Activated B cell treated with CpG ODN at 0.5 μM for 24 hours (primary cell): ENCODE data around the gene SLC38A3. TPM values are rescaled to one million over a fixed set of nuclear protein-coding genes. Genes with fewer than 3 reads are reported as not detected.

Source experiments
- ATAC-seq: fragments of 200-7000 bp; cut with Tn5 transposase; one replicate; pipeline ENCODE4 v1.10.0; 2021; ENCODE audit warnings: low read depth, mild to moderate bottlenecking, moderate library complexity
- CTCF ChIA-PET: fragments of 350-600 bp; sonication (Branson Sonifier 250); formaldehyde crosslinking; loops from one replicate; lab custom pipeline; 2021; ENCODE audit warnings: antibody characterized with exemption; lab: Charles Lee
- POLR2A ChIA-PET: fragments of 350-600 bp; sonication (Branson Sonifier 250); formaldehyde crosslinking; loops from one replicate; lab custom pipeline; 2021; ENCODE audit warnings: antibody characterized with exemption; lab: Charles Lee
- DNase-seq: peaks from one replicate; pipeline ENCODE4 v3.0.0; 2022
- H3K27ac Mint-ChIP-seq: one replicate; pipeline ENCODE4 v1.8.0; 2020; ENCODE audit warnings: mixed read lengths
- H3K27me3 Mint-ChIP-seq: one replicate; pipeline ENCODE4 v1.8.0; 2021; ENCODE audit warnings: mixed read lengths
- H3K36me3 Mint-ChIP-seq: one replicate; pipeline ENCODE4 v1.8.0; 2021; ENCODE audit warnings: low read depth, mixed read lengths
- H3K4me1 Mint-ChIP-seq: one replicate; pipeline ENCODE4 v1.8.0; 2021; ENCODE audit warnings: mixed read lengths
- H3K4me3 Mint-ChIP-seq: one replicate; pipeline ENCODE4 v1.8.0; 2020; ENCODE audit warnings: mild to moderate bottlenecking, mixed read lengths
- H3K9me3 Mint-ChIP-seq: one replicate; pipeline ENCODE4 v1.8.0; 2020; ENCODE audit warnings: mixed read lengths
- CTCF ChIP-seq: fragments of 200-600 bp; IDR thresholded peaks from one replicate; pipeline ENCODE4 v1.8.0; 2022; ENCODE audit warnings: antibody characterized with exemption, mild to moderate bottlenecking
- intact Hi-C: fragments of 100-400 bp; cut with micrococcal nuclease; formaldehyde crosslinking; loops from one replicate; pipeline ENCODE4 v1.15.1; 2024
- total RNA-seq: library from RNA; stranded (reverse); gene quantifications from 2 replicates; pipeline ENCODE4 v1.2.3, GENCODE V29; 2022

The SLC38A3 gene
- total RNA-seq, 1 donor from 2014 or later = not detected

DNA sequence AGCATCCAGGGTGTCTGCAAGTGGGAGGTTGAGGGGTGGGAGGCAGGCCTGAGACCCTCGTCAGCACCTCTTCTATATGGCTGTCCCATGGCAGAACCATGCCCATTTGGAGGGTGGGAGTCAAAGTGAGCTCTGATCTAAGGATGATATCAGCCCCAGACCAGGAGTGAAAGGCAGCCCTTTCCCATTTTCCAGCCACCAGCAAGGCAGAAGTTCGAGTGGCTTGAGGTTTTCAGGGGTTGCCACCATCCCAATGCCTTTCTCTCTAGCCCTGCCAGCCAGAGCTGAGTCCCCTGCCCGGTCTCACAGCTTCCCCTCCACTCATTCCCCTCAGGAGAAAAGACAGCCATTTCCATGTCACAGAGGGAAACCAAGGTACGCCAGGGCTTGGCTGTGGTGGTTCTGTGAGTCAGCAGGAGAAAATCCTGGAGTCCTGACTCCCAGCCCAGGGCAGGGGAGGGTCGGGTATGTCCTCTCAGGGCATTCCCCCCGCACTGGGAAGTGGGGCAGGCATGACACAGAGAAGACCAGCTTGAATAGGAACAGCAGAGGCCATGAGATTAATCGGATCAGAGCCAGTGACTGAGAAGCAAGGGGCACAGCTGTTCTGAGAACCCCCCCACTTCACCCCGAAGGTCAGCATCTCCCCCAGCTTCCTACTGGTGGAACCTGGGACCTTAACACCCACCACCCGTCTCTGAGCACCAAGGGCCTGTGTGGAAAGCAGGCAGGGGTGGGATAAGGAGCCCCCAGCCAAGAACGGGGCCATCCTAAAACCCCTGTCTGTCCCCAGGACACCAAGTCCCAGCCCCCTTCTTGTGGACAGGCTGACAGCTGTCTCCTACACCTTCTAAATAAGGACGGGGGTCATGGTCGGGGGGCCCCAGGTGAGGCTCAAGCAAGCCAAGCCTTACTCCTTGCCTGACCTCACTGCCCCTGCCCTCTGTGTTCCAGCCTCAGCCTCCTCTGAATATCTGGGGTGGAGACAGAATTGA is 965 bp upstream of the SLC38A3 start:
- ChIA-PET POLR2A (interaction anchor here (0.6 to 0.7 kb wide), 2 partner anchors 13 to 450 kb away, joined by 3 to 6 read pairs; partner anchors contain the start of gene GNAT1), CTCF (interaction anchor here (1.0 to 1.6 kb wide), 2 partner anchors 21 to 42 kb away, joined by 3 to 4 read pairs; no protein-coding TSS in a partner anchor)
- peaks cover 2% of the 10 kb centered on the region for H3K4me1 Mint-ChIP-seq
- H3K36me3 Mint-ChIP-seq = no peaks in the 10 kb centered on the region
- H3K9me3 Mint-ChIP-seq = no peaks in the 10 kb centered on the region
- peaks cover 52% of the 10 kb centered on the region for H3K27me3 Mint-ChIP-seq
- no peak for TF ChIP-seq CTCF
- no peak overlapping the region for H3K27ac Mint-ChIP-seq
- intact Hi-C loops = no loop called here
- no peak for DNase-seq
- ATAC-seq = no peak
- no peak overlapping the region for H3K4me3 Mint-ChIP-seq

DNA sequence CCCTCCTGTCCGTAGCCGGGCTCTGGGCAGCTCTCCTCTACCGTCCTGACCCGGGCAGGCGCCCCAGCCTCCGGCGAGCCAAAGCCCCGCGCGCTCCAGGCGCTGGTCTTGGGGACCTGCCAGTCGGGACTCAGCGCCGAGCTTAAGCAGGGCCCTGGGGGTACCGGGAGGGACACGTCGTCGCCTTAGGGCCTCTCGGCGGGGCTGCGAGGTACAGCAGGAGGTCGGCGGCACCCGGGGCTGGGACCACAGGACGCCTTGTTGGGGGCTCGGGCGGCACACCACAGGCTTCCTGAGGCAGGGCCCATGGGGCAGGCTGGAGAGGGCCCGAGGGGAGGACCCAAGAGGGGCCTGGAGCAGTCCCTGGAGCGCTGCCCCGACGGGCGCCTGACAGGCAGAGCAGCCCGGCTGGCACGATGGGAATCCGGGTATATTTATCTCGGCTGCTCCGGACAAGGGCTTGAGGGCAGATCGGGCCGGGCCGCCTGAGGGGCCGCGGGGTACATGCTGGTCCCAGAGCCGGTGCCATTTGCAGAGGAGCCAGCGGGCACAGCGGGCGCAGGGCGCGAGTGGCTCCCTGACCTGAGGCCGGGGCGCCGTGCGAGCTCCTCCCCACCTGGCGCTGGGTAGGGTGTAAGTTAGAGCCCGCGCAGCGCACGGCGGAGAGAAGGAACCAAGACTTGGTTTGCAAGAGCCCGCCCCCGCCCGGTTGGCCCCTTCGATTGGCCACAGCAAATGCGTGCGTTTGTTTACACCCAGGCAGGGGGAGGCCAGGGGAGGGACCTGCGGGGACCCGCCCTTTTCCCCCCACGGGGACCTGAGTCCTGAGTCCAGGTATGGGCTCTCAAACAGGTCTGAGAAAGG is 574 bp downstream of the SLC38A3 start:
- no peak for TF ChIP-seq CTCF
- peak; percentile 84 for ATAC-seq
- intact Hi-C loops = no loop called here
- ChIA-PET CTCF (no interaction called here), POLR2A (interaction anchor here (0.7 to 1.1 kb wide), 2 partner anchors 11 to 14 kb away, joined by 4 to 6 read pairs; partner anchors contain the start of gene GNAT1)
- no peaks in the 10 kb centered on the region for H3K36me3 Mint-ChIP-seq
- no peak overlapping the region for H3K27ac Mint-ChIP-seq
- H3K4me3 Mint-ChIP-seq = peak overlapping the region; percentile 35
- H3K27me3 Mint-ChIP-seq = peaks cover 50% of the 10 kb centered on the region
- peak; percentile 32 for DNase-seq
- no peaks in the 10 kb centered on the region for H3K9me3 Mint-ChIP-seq
- peaks cover 2% of the 10 kb centered on the region for H3K4me1 Mint-ChIP-seq

DNA sequence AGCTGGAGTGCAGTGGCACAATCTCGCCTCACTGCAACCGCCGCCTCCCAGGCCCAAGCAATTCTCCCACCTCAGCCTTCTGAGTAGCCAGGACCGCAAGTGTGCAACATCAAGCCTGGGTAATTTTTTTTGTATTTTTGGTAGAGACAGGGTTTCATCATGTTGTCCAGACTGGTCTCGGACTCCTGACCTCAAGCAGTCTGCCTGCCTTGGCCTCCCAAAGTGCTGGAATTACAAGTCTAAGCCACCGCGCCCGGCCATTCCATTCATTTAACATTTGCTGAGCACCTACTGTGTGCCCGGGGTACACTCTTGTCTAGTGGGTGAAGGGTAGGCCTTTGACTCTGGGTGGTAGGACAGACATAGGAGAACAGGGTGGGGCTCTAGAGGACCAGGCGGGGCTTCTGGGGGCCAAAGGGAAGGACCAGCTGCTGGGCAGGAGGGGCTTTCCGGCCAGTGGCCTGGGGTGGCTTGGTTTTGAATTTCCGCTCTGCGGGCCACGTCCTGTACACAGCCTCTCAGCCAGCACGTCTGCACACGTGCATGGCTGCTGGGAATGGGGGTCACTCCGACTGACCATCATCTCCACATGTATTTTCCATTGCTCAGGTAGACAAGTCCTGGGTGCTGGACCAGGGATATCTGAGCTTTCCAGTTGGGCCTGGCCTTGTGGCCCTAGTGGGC is 2.4 kb downstream of the SLC38A3 start:
- Mint-ChIP-seq H3K36me3 (no peaks in the 10 kb centered on the region), H3K4me1 (peaks cover 2% of the 10 kb centered on the region), H3K4me3 (no peak overlapping the region), H3K27me3 (peaks cover 34% of the 10 kb centered on the region), H3K27ac (no peak overlapping the region), H3K9me3 (no peaks in the 10 kb centered on the region)
- ATAC-seq (no peak), DNase-seq (no peak)
- ChIA-PET CTCF (no interaction called here), POLR2A (no interaction called here)
- no peak for TF ChIP-seq CTCF
- intact Hi-C loops = no loop called here

- Mint-ChIP-seq H3K27me3 (peaks cover 23% of the 10 kb centered on the region), H3K4me1 (peaks cover 2% of the 10 kb centered on the region), H3K27ac (no peak overlapping the region), H3K4me3 (no peak overlapping the region), H3K36me3 (no peaks in the 10 kb centered on the region), H3K9me3 (no peaks in the 10 kb centered on the region)
- ChIA-PET POLR2A (no interaction called here), CTCF (interaction anchor here (1.2 kb wide), 1 partner anchor 38 kb away, joined by 3 read pairs; no protein-coding TSS in a partner anchor)
- no peak for ATAC-seq
- no peak for DNase-seq
- intact Hi-C loops = no loop called here
- no peak for TF ChIP-seq CTCF
Measured at GRCh38 chr3:50208677-50209344, 3.7 kb downstream of the SLC38A3 start.
